Gastroesophageal sphincter (tissue), 4 donors: ENCODE results near the gene TXNIP. TPM values are rescaled to one million over a fixed set of nuclear protein-coding genes. Genes with fewer than 3 reads are reported as not detected.

Experiments
- ATAC-seq: fragments of 150-250 bp; one replicate; pipeline ENCODE4 v1.9.1; 2016; ENCODE audit warnings: mild to moderate bottlenecking, moderate library complexity
- H3K27ac ChIP-seq, 4 donors: fragments of 200-600 bp; sonication (generic) in 3 of 4; 1 replicate in 3 of 4; 2 replicates in 1 of 4; pipeline ENCODE4 v1.5.1; 2016 to 2019
- H3K27me3 ChIP-seq: fragments of 200-600 bp; sonication (generic); one replicate; pipeline ENCODE4 v1.5.1; 2019
- H3K36me3 ChIP-seq, 2 donors: fragments of 200-600 bp; sonication (generic); one replicate each; pipeline ENCODE4 v1.5.1; 2019; ENCODE audit warnings: control low read depth in 1 of 2
- H3K4me1 ChIP-seq, 3 donors: fragments of 200-600 bp; sonication (generic); 1 replicate in 2 of 3; 2 replicates in 1 of 3; pipeline ENCODE4 v1.5.1; 2016 to 2019; ENCODE audit warnings: control low read depth in 2 of 3
- H3K4me3 ChIP-seq, 2 donors: fragments of 200-600 bp; sonication (generic); one replicate each; pipeline ENCODE4 v1.5.1; 2019; ENCODE audit warnings: mild to moderate bottlenecking in 1 of 2, moderate library complexity in 1 of 2
- H3K9me3 ChIP-seq, 3 donors: fragments of 200-600 bp; sonication (generic); one replicate each; pipeline ENCODE4 v1.5.1; 2017 to 2019; ENCODE audit warnings: control low read depth in 2 of 3
- EP300 ChIP-seq: sonication (generic); formaldehyde crosslinking; IDR thresholded peaks from one replicate; pipeline ENCODE4 v1.6.1; 2017; ENCODE audit warnings: antibody characterized with exemption, mild to moderate bottlenecking
- POLR2A ChIP-seq, 2 donors: fragments of 450-650 bp; IDR thresholded peaks; one replicate each; pipeline ENCODE4 v1.6.1; 2017; ENCODE audit warnings: antibody characterized with exemption in 2 of 2, mild to moderate bottlenecking in 2 of 2, moderate library complexity in 1 of 2
- POLR2AphosphoS5 ChIP-seq: sonication (generic); formaldehyde crosslinking; IDR thresholded peaks from one replicate; pipeline ENCODE4 v1.6.1; 2017; ENCODE audit warnings: antibody characterized with exemption
- WGBS, 2 donors: methylation state at CpG; one replicate each; pipeline ENCODE4 v1.1.5; 2018; ENCODE audit warnings: low coverage in 1 of 2; 5-methylcytosine and 5-hydroxymethylcytosine counted together
- total RNA-seq, 4 donors: library from RNA; depleted of rRNA; stranded (reverse); fragments of >200 nt; gene quantifications; one replicate each; pipeline ENCODE4 v1.1.0, GENCODE V29; 2016
- TF ChIP-seq, protein P1 (sequence below), 4 experiments: fragments of 200-600 bp in 2 of 4; fragments of 450-650 bp in 2 of 4; sonication (generic) in 1 of 4; IDR thresholded peaks; one replicate each; pipeline ENCODE4 v1.5.1; 2017 to 2019; ENCODE audit warnings: antibody characterized with exemption in 4 of 4, mild to moderate bottlenecking in 2 of 4, moderate library complexity in 2 of 4

Gene TXNIP, protein sequence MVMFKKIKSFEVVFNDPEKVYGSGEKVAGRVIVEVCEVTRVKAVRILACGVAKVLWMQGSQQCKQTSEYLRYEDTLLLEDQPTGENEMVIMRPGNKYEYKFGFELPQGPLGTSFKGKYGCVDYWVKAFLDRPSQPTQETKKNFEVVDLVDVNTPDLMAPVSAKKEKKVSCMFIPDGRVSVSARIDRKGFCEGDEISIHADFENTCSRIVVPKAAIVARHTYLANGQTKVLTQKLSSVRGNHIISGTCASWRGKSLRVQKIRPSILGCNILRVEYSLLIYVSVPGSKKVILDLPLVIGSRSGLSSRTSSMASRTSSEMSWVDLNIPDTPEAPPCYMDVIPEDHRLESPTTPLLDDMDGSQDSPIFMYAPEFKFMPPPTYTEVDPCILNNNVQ
- 1,000 to 10,000 TPM; 2,024 to 3,704 (median 2,348) TPM for total RNA-seq

DNA sequence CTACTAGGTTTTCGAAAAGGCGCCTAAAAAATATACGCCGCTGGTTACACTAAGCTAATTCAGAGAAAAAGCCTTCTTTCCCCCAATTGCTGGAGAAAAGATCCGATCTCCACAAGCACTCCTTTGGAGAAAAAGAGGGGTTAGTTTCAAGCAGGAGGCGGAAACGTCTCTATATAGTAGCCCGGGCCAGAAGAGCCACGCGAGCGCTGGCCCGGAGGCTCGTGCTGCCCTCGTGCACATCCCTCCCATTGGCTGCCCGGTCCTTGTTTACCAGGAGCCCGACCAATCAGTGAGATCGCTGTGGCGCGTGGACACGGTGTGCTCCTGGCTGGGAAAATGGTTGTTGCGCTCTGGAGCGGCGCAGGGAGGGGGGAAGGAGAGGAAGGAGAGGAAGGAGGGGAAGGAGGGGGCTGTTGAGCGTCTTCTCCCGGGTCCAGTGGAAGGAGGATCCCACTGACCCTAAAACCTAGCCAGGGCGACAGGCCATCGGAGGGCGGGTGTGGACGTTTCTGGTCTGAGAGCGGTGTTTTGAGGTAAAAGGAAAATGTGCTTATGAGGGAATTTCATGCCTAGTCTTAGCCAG is at the start of gene TXNIP:
Gene TXNIP, minus strand, starts transcription at position 147 of the 583 bp plus-strand sequence. CDS start 313 bp downstream, outside the sequence.
- no peaks in the 10 kb centered on the region for H3K27me3 ChIP-seq
- no peak for TF ChIP-seq EP300
- TF ChIP-seq POLR2A (IDR thresholded peaks at IDR 0.05): peak; percentile 98 to 99
- TF ChIP-seq POLR2AphosphoS5: peak; percentile 100
- H3K4me1 ChIP-seq: peaks cover 0 to 49% (median 13%) of the 10 kb centered on the region in 3 donors
- H3K4me3 ChIP-seq: peak within 1 kb of the TSS; percentile 64 to 100
- H3K27ac ChIP-seq: peak within 1 kb of the TSS; percentile 93 to 98 (median 96)
- ATAC-seq: peak; percentile 94
- H3K9me3 ChIP-seq: no peaks in the 10 kb centered on the region
- WGBS, 2 donors: 0 to 1% methylated on average over 13 to 14 of the region's 30 CpGs
- peaks cover 28 to 34% of the 10 kb centered on the region in 2 donors for H3K36me3 ChIP-seq

DNA sequence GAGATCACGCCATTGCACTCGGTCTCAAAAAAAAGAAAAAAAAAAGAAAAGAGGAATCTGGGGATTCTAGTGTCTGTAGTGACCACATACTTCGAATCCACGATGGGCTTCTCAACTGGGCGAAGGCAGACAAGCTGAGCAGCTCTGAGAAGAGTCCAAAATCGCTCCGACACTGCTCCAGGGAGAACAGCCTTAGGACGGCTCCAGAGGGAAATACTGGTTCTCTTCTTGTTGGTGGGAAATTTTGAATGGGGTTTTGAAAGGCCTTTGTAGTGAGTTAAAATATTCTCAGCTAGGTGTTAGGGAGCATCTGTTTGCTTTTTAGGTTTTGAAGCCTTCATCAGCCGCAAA is 43.4 kb upstream of the TXNIP start:
- TF ChIP-seq, protein P1, sequence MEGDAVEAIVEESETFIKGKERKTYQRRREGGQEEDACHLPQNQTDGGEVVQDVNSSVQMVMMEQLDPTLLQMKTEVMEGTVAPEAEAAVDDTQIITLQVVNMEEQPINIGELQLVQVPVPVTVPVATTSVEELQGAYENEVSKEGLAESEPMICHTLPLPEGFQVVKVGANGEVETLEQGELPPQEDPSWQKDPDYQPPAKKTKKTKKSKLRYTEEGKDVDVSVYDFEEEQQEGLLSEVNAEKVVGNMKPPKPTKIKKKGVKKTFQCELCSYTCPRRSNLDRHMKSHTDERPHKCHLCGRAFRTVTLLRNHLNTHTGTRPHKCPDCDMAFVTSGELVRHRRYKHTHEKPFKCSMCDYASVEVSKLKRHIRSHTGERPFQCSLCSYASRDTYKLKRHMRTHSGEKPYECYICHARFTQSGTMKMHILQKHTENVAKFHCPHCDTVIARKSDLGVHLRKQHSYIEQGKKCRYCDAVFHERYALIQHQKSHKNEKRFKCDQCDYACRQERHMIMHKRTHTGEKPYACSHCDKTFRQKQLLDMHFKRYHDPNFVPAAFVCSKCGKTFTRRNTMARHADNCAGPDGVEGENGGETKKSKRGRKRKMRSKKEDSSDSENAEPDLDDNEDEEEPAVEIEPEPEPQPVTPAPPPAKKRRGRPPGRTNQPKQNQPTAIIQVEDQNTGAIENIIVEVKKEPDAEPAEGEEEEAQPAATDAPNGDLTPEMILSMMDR (IDR thresholded peaks at IDR 0.05): no peak
- TF ChIP-seq POLR2AphosphoS5 (no peak), POLR2A (IDR thresholded peaks at IDR 0.05) (no peak), EP300 (no peak)
- no peaks in the 10 kb centered on the region for H3K27me3 ChIP-seq
- H3K27ac ChIP-seq: peak overlapping the region; percentile 84 to 95 (median 94)
- peak overlapping the region; percentile 59 to 67 for H3K4me3 ChIP-seq
- no peak for ATAC-seq
- 40 to 47% methylated on average over 5 to 9 of the region's 9 CpGs for WGBS, 2 donors
- H3K4me1 ChIP-seq: peaks cover 0 to 43% (median 0%) of the 10 kb centered on the region in 3 donors
- no peaks in the 10 kb centered on the region for H3K36me3 ChIP-seq
- H3K9me3 ChIP-seq: no peaks in the 10 kb centered on the region

DNA sequence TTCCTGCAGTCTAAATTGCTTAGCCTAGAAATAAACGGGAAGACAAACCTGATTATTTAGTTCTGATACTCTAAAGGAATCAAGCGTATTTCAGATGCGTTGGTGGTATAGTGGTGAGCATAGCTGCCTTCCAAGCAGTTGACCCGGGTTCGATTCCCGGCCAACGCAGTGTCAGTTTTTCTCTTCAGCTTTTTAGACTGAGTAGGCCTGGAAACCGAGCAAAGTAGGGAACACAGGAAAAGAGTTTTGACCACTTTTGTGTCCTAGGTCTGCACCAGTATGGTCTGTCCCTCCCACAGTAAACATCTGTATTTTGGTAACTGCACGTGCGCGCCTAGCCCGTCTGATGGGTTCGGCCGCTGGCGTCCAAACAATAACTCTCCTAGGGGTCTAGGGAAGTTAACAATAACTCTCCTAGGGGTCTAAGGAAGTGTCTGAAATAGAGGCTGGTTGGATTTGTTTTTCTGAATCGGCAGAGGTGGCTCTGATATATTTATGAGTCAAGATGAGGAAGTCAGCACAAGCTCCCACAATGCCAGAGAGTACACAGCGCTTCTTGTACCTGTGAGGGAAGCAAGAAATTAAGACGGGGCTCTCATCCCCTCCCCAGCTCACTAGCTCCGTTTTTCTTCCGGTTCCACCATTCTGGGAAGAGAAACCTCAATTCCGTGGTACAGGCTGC is 40.7 kb upstream of the TXNIP start:
- peak; percentile 56 for ATAC-seq

DNA sequence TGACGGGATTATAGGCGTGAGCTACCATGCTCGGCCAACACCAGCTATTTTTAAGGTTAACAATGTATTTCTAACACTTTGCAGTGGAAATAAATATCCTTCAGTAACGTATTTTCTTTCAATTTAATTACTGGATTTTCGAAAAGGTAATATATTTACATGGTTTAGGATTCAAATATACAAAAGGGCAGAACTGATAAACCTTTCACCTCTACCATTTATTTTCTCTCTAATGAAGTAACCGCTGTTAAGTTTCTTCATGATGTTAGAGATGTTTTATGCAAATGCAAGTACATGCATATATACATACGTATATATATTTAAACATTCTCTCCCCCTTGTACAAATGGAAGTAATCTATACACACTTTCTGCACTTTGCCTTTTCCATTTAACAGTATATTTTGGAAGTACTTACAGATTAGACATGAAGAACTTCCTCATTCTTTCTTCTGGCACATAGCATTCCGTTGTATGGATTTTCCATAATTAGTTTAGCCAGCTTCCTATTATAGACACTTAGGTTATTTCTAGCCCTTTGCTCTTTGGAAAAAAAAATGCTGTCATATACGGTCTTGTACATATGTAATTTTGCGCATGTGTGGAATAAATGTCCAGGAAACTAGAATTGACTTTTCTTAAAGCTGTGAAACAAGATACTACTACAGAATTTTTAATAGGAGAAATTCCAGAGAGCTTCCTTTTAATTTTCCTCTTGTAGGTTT is 40.0 kb upstream of the TXNIP start:
- 5% methylated on average over 10 of the region's 10 CpGs for WGBS, 2 donors
- no peaks in the 10 kb centered on the region for H3K9me3 ChIP-seq
- no peak for TF ChIP-seq POLR2AphosphoS5
- TF ChIP-seq, protein P1 (IDR thresholded peaks at IDR 0.05): no peak
- no peak for TF ChIP-seq POLR2A (IDR thresholded peaks at IDR 0.05)
- no peak for TF ChIP-seq EP300
- peak overlapping the region in 1 of 2 donors; percentile 67 for H3K4me3 ChIP-seq
- peak overlapping the region in 3 of 4 donors; percentile 92 to 95 (median 95) for H3K27ac ChIP-seq
- H3K36me3 ChIP-seq: no peaks in the 10 kb centered on the region
- no peak for ATAC-seq
- H3K4me1 ChIP-seq: peaks cover 0 to 49% (median 0%) of the 10 kb centered on the region in 3 donors
- no peaks in the 10 kb centered on the region for H3K27me3 ChIP-seq

More for the DNA sequence above, 40.7 kb upstream of the TXNIP start:
- TF ChIP-seq EP300: no peak
- peak; percentile 45 for TF ChIP-seq POLR2AphosphoS5
- TF ChIP-seq, protein P1 (IDR thresholded peaks at IDR 0.05): no peak
- no peak for TF ChIP-seq POLR2A (IDR thresholded peaks at IDR 0.05)
- H3K36me3 ChIP-seq: no peaks in the 10 kb centered on the region
- H3K4me3 ChIP-seq: peak overlapping the region; percentile 59 to 67
- no peaks in the 10 kb centered on the region for H3K27me3 ChIP-seq
- no peaks in the 10 kb centered on the region for H3K9me3 ChIP-seq
- 0 to 1% methylated on average over 8 to 12 of the region's 21 CpGs for WGBS, 2 donors
- peaks cover 0 to 49% (median 0%) of the 10 kb centered on the region in 3 donors for H3K4me1 ChIP-seq
- peak overlapping the region; percentile 84 to 95 (median 94) for H3K27ac ChIP-seq
